ENCODE results near the gene PML. TPM values are rescaled to one million over a fixed set of nuclear protein-coding genes. Genes with fewer than 3 reads are reported as not detected.

Gene PML
- total and polyA plus RNA-seq, 9 of the 15 experiments (the other 6 are each of a cell fraction or from before 2014, with no cell fraction given) = 5.0 to 50.7 (median 10.1) TPM

GRCh38 chr15:73968461-73968860 lies 26.1 kb upstream of the PML start:
- CTCF ChIA-PET (ENCODE audit: low intra/inter-chr PET ratio) = interaction anchor here (0.6 to 1.0 kb wide), 2 partner anchors 143 to 353 kb away, joined by 3 read pairs; no protein-coding TSS in a partner anchor
- H3K4me3 ChIP-seq = no peak overlapping the region
- peaks cover 3 to 15% of the 10 kb centered on the region in 2 experiments; a peak in 4 of 5 replicates for H3K27me3 ChIP-seq (ENCODE audit: control insufficient read depth in 2 of 2, insufficient read depth in 2 of 2, low read length in 2 of 2)
- in situ Hi-C loops (cut with MboI) = loop anchor here (25.0 kb wide), 1 partner anchor 1319 kb away; the partner anchor contains the start of gene GOLGA6D
- H3K4me2 ChIP-seq (ENCODE audit: insufficient read depth, low read length) = no peak overlapping the region
- BruUV-seq (replicated peaks) = no TSS peak
- H3K9me1 ChIP-seq (ENCODE audit: control insufficient read depth, insufficient read depth, low read length) = no peaks in the 10 kb centered on the region
- peaks cover 0 to 13% of the 10 kb centered on the region in 2 experiments; a peak in 2 of 5 replicates for H3K4me1 ChIP-seq (replicated peaks in 1 of 2; ENCODE audit: control insufficient read depth in 2 of 2, insufficient read depth in 2 of 2, low read length in 2 of 2)
- H3K79me2 ChIP-seq (ENCODE audit: control insufficient read depth, insufficient read depth, low read length) = no peaks in the 10 kb centered on the region
- no peak for TF ChIP-seq RREB1 (CRISPR knock-in tag; IDR thresholded peaks at IDR 0.05)
- TF ChIP-seq PHF21A (IDR thresholded peaks at IDR 0.05; ENCODE audit: borderline replicate concordance, low read depth) = no peak
- TF ChIP-seq HOXB6 (CRISPR knock-in tag; IDR thresholded peaks at IDR 0.05; ENCODE audit: borderline replicate concordance) = no peak
- TF ChIP-seq ZNF699 (CRISPR knock-in tag; IDR thresholded peaks at IDR 0.05; ENCODE audit: insufficient replicate concordance) = no peak
- TF ChIP-seq ZNF217 (CRISPR knock-in tag; IDR thresholded peaks at IDR 0.05) = no peak
- no peak for TF ChIP-seq ZNF12 (CRISPR knock-in tag; IDR thresholded peaks at IDR 0.05)
- no peak for TF ChIP-seq AFF4 (CRISPR knock-in tag; IDR thresholded peaks at IDR 0.05)
- DNase-seq (ENCODE audit: extremely low read depth in 1 of 4, low spot score in 3 of 4) (no peak), ATAC-seq (no peak), FAIRE-seq (no peak)
- 9% methylated on average over 3 of the region's 3 CpGs for WGBS (ENCODE audit: insufficient coverage, low coverage, missing lambda C conversion rate)
- intact Hi-C loops (cut with micrococcal nuclease) = no loop called here
- H3K9ac ChIP-seq (ENCODE audit: insufficient read depth in 1 of 2, low read depth in 2 of 2, low read length in 2 of 2) = no peak overlapping the region
- no peaks in the 10 kb centered on the region; the same call in 1 of the 2 replicates for H4K20me1 ChIP-seq (replicated peaks; ENCODE audit: control insufficient read depth, insufficient read depth, low read length)
- H3K9me3 ChIP-seq (replicated peaks; ENCODE audit: control insufficient read depth, insufficient read depth, low read depth, low read length) = no peaks in the 10 kb centered on the region
- H3K27ac ChIP-seq (ENCODE audit: extremely low read depth, low read depth, low read length) = no peak overlapping the region
- no peaks in the 10 kb centered on the region for H3K36me3 ChIP-seq (ENCODE audit: control insufficient read depth, insufficient read depth, low read length)
- POLR2A ChIA-PET = no interaction called here
- no peak overlapping the region for H2AFZ ChIP-seq (ENCODE audit: low read depth, low read length)

Data from K562 (cell line).